Measurements from ENCODE around the gene RXYLT1.

Gene RXYLT1

DNA sequence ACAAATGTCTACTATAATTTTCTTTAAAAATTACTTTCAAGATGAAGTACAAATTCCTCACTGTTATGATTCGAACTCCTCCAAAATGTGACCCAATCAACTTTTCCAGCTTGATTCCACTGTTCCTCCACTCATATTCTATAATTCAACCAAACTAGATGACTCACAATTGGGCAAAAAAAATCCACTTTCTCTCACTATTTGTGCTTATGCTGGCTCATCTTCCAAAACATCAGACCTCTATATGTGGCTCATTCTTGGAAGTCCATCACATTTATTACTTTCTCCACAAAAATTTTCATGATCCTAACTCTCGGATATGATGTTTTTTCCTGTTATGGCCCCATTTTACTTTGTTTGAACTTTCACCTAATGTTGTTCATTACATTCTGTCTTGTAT is 26.9 kb upstream of the RXYLT1 start:
- CTCF ChIA-PET: interaction anchor here (1.3 kb wide), 1 partner anchor 13 kb away, joined by 3 read pairs; no protein-coding TSS in a partner anchor
- no peak for TF ChIP-seq CTCF (IDR thresholded peaks at IDR 0.05; ENCODE audit: insufficient read depth, low read length, missing control alignments)
- POLR2A ChIA-PET: no interaction called here
- DNase-seq (ENCODE audit: low read depth, low spot score): no peak
- no peak overlapping the region for H3K4me3 ChIP-seq (ENCODE audit: low read depth, low read length)

DNA sequence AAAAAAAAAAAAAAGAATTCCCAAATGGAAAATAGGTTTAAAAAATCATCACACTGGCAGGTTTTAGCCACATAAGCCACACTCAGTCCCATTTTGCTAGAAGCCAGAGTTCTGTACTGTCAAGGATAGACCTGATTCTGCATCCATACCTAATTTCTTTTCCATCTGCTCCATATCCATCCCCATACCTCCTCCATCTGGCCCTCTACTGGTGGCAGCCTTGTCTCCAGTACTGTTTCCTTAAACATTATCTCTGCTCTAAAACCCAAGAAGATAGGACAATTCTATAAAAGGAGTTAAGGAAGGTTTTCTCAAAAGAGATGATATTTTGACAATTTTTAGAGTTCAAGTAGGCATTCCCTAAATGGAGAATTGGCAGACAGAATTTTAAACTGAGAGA is 26.0 kb upstream of the RXYLT1 start:
- no peak for TF ChIP-seq CTCF (IDR thresholded peaks at IDR 0.05; ENCODE audit: insufficient read depth, low read length, missing control alignments)
- no peak for DNase-seq (ENCODE audit: low read depth, low spot score)
- CTCF ChIA-PET: no interaction called here
- H3K4me3 ChIP-seq (ENCODE audit: low read depth, low read length): no peak overlapping the region
- POLR2A ChIA-PET: no interaction called here

DNA sequence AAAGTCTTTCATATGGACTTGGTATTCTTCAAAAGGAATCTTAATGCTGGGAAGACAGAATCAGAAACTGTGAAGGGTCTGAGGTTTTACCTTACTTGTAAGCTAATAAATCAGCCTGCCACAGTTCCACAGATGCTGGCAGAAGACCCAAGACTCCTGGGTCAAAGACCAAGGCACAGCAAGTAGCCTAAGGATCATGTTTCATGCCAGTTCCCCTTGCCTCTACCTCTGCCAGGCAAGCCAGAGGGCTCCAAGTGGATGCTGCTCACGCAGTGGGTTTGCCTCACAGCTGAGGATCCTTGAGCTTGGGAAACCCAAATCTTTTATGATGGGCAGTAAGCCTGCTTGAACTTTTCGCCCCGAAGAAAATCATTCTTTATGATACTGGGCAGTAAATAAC is 15.2 kb upstream of the RXYLT1 start:
- no peak overlapping the region for H3K4me3 ChIP-seq (ENCODE audit: low read depth, low read length)
- TF ChIP-seq CTCF (IDR thresholded peaks at IDR 0.05; ENCODE audit: insufficient read depth, low read length, missing control alignments): no peak
- DNase-seq (ENCODE audit: low read depth, low spot score): no peak
- CTCF ChIA-PET: interaction anchor here (1.3 to 5.7 kb wide), 2 partner anchors 8 to 38 kb away, joined by 5 to 44 read pairs; no protein-coding TSS in a partner anchor
- POLR2A ChIA-PET: no interaction called here

GRCh38 chr12:63766498-63766897 is 13.2 kb upstream of the RXYLT1 start:
- ChIA-PET POLR2A (no interaction called here), CTCF (interaction anchor here (0.6 to 5.7 kb wide), 11 partner anchors 8 to 1703 kb away, joined by 3 to 44 read pairs (median 3); partner anchors contain the start of gene DPY19L2)
- H3K4me3 ChIP-seq (ENCODE audit: low read depth, low read length): no peak overlapping the region
- TF ChIP-seq CTCF (IDR thresholded peaks at IDR 0.05; ENCODE audit: insufficient read depth, low read length, missing control alignments): no peak
- DNase-seq (ENCODE audit: low read depth, low spot score): no peak

DNA sequence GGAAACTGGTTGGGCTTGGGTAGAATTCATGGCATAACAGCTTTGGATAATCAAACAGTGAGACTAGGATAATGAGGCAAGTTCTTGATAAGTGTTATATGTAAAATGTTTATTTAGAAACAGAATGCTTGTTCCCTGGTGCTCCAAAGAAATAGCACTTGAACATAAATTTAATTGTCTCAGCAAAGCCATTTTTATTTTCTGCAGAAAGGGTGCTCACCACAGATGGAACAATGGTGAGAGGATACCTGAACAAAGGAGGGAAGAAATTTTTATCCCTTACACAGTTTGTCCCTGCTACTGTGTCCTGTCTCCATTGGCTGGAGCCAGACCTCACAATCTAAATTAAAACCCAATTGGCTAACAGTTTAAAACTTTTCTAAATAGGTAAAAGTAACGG is 9.3 kb upstream of the RXYLT1 start:
- DNase-seq (ENCODE audit: low read depth, low spot score): no peak
- POLR2A ChIA-PET: no interaction called here
- TF ChIP-seq CTCF (IDR thresholded peaks at IDR 0.05; ENCODE audit: insufficient read depth, low read length, missing control alignments): no peak
- CTCF ChIA-PET: interaction anchor here (1.0 to 5.7 kb wide), 2 partner anchors 13 to 350 kb away, joined by 3 to 44 read pairs; no protein-coding TSS in a partner anchor
- no peak overlapping the region for H3K4me3 ChIP-seq (ENCODE audit: low read depth, low read length)

DNA sequence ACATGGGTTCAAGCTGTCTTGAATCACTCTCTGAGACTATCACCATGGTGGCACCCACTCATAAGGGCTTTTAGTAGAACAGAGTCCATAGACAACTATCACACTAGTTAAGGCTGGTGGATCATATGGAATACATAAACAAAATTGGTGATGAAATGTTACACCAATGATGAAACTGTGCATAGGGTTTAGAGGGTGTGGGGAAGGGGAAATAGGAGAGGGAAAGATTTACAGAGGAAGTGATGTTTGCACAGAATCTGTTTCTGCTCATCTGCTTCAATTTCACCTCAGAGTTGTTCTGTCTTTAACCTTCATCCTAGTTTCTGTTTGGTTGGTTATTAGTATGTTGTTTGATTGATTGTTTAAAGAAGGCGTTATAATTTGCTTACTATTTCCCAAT is 2.4 kb upstream of the RXYLT1 start:
- TF ChIP-seq CTCF (IDR thresholded peaks at IDR 0.05; ENCODE audit: insufficient read depth, low read length, missing control alignments): no peak
- POLR2A ChIA-PET: no interaction called here

More for the DNA sequence above, 2.4 kb upstream of the RXYLT1 start:
- H3K4me3 ChIP-seq (ENCODE audit: low read depth, low read length): no peak overlapping the region
- CTCF ChIA-PET: interaction anchor here (2.0 to 3.1 kb wide), 2 partner anchors 9 to 11 kb away, joined by 6 to 13 read pairs; no protein-coding TSS in a partner anchor
- no peak for DNase-seq (ENCODE audit: low read depth, low spot score)
